ENCODE data around the gene TCF3.
A peak's percentile ranks its signal among the peaks of the same experiment; 100 is the strongest.

TCF3 gene

GRCh38 chr19:1580957-1581356 lies 71.5 kb downstream of the TCF3 start:
- no peak for DNase-seq (ENCODE audit: low spot score)

- DNase-seq (ENCODE audit: low spot score), result no peak
These were observed 72.0 kb downstream of the TCF3 start for GRCh38 chr19:1580382-1580781.

- no peak for DNase-seq (ENCODE audit: low spot score)
These were observed 73.2 kb downstream of the TCF3 start for GRCh38 chr19:1579222-1579621.

- DNase-seq (ENCODE audit: low spot score), result no peak
These were observed 74.3 kb downstream of the TCF3 start for GRCh38 chr19:1577929-1578618.

- no peak for DNase-seq (ENCODE audit: low spot score)
These were observed 75.1 kb downstream of the TCF3 start for GRCh38 chr19:1577090-1577928.

- DNase-seq (ENCODE audit: low spot score), result no peak
These were observed 75.9 kb downstream of the TCF3 start for GRCh38 chr19:1576242-1577089.

- DNase-seq (ENCODE audit: low spot score), result no peak
These were observed 76.8 kb downstream of the TCF3 start for GRCh38 chr19:1575323-1576241.

- no peak for DNase-seq (ENCODE audit: low spot score)
These were observed 77.9 kb downstream of the TCF3 start for GRCh38 chr19:1574354-1575136.

GRCh38 chr19:1572795-1573194 lies 79.6 kb downstream of the TCF3 start:
- no peak for DNase-seq (ENCODE audit: low spot score)

GRCh38 chr19:1571358-1571757 lies 81.1 kb downstream of the TCF3 start:
- no peak for DNase-seq (ENCODE audit: low spot score)

GRCh38 chr19:1570836-1571235 lies 81.6 kb downstream of the TCF3 start:
- DNase-seq (ENCODE audit: low spot score), result no peak

GRCh38 chr19:1569997-1570396 lies 82.4 kb downstream of the TCF3 start:
- DNase-seq (ENCODE audit: low spot score), result no peak

GRCh38 chr19:1568320-1569019 lies 83.9 kb downstream of the TCF3 start, which contains the start of gene MEX3D:
Gene MEX3D (minus strand): TSS chr19:1568325. CDS start chr19:1568058, 267 bp downstream.
- peak; percentile 84 for DNase-seq (ENCODE audit: low spot score)

- no peak for DNase-seq (ENCODE audit: low spot score)
These were observed 84.6 kb downstream of the TCF3 start for GRCh38 chr19:1567848-1568227.

- no peak for DNase-seq (ENCODE audit: low spot score)
These were observed 85.1 kb downstream of the TCF3 start for GRCh38 chr19:1567116-1567847.

GRCh38 chr19:1566392-1567115 lies 85.9 kb downstream of the TCF3 start:
- DNase-seq (ENCODE audit: low spot score), result no peak

- DNase-seq (ENCODE audit: low spot score), result no peak
These were observed 89.2 kb downstream of the TCF3 start for GRCh38 chr19:1563251-1563650.

GRCh38 chr19:1561236-1561842 lies 91.1 kb downstream of the TCF3 start:
- no peak for DNase-seq (ENCODE audit: low spot score)
